GM18861 (cell line): ENCODE results near the gene MYL6.

Source experiments
- ATAC-seq: cut with Tn5 transposase; IDR thresholded peaks from one replicate; pipeline ENCODE4 v1.9.1; 2021; ENCODE audit not compliant: unreplicated experiment

MYL6 gene

DNA sequence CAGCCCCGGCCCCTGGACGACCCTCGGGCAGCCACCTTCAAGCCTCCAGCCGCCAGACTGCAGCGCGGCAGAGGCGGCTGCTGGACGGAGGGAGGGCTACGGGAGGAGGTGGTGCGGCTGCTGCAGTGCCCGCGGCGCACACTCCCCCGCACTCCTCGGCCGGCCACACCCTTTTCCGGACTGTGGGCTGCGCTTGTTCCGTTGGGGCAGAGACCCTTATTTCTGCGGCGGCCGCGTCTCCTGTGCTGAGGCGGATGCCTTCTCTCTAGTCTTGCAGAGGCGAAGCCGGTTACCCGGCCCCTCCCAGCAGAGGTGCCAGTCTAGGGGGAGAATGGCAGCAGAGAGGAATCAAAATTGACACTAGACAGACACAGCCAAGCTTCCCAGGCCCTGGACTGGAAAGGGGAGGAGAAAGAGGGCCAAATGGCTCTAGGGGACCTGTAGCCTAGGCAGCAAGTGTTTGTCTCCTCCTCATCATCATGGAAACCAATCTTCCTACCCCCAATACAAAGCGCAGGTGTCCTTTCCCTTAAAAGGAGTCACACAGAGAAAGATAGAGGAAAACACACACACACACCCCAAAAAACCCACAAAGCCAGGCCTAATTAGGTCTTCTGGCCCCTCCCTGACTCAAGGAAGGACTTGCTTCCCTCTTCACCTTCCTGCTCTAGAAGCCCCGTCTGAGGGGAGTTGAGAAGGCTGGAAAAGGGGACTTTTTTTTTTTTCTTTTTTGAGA lies 28.8 kb upstream of the MYL6 start:
- no peak for ATAC-seq

DNA sequence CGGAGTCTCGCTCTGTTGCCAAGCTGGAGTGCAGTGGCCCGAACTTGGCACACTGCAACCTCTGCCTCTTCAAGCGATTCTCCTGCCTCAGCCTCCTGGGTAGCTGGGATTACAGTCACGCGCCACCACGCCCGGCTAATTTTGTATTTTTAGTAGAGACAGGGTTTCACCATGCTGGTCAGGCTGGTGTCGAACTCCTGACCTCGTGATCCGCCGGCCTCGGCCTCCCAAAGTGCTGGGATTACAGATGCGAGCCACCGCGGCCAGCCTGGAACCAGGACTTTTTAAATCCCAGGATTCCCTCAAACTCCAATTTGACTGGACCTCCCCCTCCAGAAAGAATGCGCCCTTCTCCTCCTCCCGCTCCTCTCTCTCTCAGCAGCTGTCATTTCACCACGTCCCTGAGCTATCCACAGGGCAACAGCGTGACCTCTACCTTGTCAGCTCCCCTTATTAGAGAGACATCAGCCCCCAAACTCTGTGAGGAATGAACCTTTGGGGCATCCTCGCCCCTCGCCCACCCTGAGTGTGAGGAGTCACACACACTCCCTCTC lies 28.1 kb upstream of the MYL6 start:
- no peak for ATAC-seq

DNA sequence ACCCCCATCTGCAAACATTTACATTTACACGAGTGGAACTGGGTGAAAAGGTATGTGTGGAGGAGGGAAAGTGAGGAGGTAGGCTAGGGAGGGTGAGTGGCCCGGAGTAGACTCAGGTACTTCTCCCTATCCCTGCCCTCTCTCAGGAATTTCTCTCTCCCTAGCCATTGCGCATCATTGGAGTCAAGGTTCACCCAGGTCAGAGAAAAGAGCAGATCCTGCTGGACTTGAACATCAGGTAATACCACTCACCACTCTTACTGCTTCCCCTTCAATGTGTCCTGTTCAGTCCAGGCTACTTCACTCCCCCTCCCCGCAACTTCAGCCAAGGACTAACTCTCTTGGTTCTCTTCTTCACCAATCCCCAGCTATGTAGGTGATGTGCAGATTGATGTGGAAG lies 27.3 kb upstream of the MYL6 start:
- ATAC-seq = no peak

DNA sequence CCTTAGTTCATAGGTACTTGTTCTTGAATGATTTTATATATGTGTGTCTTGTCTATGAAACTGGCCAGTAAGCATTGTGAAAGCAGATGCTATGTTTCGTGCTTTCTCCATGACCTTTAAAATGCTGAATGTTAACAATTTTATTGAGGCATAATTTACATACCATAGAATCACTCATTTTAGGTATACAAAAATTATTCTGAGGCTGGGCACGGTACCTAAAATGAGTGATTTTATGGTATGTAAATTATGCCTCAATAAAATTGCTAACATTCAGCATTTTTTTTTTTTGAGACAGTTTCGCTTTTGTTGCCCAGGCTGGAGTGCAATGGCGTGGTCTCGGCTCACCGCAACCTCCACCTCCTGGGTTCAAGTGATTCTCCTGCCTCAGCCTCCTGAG lies 23.3 kb upstream of the MYL6 start:
- ATAC-seq = no peak

DNA sequence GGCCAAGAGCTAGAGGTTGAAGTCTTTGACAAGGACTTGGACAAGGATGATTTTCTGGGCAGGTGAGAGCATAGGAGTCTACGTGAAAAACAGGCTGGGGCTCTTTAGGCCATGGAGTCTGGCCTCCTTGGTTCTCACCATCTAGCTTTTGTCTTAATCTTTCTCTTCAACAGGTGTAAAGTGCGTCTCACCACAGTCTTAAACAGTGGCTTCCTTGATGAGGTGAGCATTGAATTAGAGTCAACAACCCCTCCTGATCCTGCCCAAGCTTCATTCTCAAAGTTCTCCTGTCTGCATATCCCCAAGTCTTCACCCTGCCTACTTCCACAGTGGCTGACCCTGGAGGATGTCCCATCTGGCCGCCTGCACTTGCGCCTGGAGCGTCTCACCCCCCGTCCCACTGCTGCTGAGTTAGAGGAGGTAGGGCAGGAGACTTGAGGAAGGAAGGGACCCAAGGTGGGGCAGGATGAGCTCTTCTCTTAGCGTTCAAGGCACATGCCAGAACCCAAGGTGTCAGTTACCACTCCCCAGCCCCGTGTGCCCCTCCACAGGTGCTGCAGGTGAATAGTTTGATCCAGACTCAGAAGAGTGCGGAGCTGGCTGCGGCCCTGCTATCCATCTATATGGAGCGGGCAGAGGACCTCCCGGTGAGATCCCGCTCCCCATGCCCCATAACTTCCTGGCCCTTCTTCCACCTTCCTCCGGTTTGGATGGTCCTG lies 20.1 kb upstream of the MYL6 start:
- no peak for ATAC-seq

DNA sequence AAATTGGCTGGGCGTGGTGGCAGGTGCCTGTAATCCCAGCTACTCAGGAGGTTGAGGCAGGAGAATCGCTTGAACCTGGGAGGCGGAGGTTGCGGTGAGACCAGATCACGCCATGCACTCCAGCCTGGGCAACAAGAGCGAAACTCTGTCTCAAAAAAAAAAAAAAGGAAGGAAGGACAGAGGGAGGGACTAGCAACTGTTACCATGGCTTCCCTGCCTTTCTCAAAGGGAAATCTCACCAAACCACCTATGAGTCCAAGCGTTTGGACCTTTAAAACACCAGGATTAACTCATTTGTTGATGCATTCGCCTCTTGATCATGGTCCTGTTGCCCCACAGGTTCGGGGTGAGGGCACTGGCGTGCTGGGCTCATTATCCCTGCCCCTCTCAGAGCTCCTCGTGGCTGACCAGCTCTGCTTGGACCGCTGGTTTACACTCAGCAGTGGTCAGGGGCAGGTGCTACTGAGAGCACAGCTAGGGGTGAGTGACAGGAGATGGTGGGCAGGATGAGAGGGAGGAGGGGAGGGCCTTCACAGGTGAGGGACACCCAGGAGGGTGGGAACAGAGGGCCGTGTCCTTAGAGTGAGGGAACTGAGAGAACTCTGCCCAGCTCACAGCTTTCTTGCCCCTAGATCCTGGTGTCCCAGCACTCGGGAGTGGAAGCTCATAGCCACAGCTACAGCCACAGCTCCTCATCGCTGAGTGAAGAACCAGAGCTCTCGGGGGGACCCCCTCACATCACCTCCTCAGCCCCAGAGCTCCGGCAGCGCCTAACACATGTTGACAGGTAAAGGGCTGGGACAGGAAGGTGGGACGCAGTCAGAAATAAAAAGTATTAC lies 16.0 kb upstream of the MYL6 start:
- no peak for ATAC-seq

DNA sequence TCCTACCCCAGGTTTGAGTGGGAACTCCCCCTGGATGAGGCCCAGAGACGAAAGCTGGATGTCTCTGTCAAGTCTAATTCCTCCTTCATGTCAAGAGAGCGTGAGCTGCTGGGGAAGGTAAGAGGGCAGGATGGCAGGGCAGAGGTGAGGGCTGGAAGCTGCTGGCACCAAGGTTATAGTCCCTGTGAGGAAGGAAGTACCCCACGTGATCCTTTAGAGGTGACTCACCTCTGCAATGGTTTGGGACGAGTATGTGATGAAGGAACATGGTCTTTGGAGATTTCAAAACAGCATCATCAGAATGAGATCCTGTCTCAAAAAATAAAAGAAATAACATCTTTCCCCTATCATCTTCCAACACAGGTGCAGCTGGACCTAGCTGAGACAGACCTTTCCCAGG lies 14.9 kb upstream of the MYL6 start:
- ATAC-seq = no peak

DNA sequence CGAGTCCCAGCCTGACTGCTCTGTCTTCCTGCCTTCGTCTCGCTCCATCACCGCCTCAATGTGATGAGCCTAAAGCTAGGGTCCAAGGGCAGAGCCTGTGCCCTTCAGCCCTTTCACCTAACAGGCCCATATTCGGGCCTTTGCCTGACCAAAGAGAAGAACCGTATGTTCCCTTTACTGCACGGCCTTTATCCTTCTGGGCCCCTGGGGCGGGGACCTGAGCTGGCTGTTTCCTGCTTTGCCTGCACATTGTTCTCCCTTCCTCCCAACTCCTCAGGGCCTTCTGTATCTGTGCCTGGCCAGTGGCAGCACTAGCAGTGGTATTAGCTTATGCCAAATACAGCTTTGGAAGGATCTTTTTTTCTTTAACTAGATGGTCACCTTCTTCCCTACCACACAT lies 14.3 kb upstream of the MYL6 start:
- no peak for ATAC-seq

DNA sequence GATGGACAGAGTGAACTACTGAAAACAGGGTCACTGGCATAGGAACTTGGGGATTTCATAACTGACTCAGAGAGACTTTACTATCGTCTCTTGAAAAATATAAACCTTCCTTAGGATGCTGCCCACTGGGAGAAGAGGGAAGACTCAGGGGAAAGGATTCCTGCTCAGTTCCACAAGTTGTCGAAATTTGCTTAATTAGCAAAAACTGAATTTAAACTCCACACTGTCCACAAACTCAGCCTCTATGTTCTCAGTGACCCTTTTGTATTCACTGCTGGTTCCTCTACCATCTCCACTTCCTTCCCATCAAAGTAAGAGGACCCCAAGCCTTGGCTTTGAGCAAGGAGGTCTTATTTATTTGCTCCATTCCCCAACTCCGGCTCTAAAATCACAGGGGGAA lies 12.9 kb upstream of the MYL6 start:
- ATAC-seq = no peak

DNA sequence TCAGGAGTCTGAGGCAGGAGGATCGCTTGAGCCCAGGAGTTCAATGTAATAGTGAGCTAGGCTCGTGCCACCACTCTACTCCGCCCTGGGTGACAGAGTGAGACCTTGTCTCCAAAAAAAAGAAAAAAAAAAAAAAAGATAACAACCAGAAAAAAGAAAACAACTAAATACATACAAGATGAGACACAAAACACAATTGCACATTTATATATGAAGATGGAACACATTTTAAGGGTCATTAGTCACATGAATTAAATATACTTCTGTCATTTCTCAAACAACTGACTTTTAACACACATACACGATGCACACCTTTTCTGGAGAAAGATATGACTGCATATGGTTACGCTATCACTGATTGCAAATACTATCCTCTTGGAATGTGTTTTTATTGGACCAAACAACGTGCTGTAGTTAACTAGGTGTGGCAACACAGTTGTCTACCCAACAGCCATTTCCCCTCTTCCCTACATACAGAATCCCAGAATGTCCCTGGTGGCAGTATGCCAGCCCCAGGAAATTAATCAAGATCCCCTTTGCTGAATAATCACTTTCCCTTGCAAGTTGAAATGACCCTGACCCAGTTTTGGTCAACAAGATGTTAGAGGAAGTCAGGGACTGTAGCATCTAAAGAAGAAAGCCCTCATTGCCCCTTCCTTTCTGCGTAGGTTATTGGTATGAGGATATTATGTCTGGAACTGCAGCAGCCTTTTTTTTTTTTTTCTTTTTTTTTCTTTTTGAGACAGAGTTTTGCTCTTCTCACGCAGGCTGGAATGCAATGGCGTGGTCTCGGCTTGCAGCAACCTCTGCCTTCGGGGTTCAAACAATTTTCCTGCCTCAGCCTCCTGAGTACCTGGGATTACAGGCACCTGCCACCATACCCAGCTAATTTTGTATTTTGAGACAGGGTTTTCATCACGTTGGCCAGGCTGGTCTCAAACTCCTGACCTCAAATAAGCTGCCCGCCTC lies 11.4 kb upstream of the MYL6 start:
- ATAC-seq = no peak

DNA sequence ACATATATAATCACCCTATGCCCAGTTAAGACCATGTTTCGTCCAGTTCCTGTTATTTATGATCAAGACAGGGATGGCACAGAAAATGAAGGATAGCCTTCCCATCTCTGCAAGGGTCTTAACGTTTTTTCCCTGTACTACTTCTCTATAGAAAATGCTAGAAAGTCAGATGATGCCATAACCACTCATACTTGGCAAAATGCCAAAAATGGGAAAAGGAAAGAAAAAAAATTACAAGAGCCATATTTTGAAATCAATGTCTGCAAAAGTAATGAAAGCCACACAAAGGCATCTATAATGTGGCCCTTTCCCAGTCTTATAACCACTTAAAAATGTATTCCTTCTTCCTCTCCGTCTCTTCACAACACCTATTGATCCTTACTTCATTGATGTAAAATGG lies 7.6 kb upstream of the MYL6 start:
- no peak for ATAC-seq

DNA sequence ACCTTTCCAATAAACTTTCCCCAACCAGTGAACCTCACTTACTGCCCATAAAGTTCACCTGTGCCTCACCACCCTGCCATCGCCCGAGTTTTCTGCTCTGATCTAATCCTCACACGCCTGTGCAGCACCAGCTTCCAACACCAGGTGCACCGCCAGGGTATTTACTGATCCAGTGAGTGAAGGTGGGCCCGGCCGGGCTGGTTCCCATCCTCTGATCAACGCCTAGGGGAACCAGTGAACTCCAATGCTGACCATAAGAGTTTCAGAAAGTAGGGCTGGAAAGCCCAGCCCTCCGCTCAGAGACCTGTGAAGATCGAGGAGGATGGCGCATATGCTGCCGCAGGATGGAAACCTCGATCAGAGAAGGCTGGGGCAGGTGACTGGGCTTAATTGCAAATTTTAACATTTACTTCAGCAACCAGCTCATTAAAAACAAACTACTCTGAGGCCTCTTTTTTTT lies 6.5 kb upstream of the MYL6 start:
- peak; percentile 45 for ATAC-seq

DNA sequence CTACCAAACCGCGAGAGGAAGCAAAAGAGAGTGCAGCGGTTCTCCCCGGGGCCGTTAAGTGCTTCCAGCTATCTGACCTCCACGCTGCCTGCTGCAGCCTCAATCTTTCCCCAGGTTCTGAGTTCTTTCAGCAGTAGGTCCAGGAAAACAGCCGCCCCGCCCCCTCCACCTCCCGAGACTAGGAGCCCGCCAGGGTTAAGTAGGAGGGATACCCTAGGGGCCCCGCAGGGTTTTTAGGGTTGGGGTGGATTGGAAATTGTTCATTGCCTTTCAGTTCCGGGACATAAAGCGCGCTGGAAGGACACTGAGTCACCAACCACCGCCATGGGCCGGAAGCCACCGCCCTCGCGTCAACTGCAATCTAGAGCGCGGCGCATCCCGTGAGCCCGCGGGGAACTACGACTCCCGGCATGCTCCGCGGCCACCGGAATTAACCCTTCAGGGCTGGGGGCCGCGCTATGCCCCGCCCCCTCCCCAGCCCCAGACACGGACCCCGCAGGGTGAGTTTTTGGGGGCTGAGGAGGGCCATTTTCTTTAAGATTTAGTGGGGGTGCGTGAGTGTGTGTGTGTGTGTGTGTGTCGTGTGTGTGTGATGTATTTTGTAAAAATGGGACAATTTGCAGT lies 5.9 kb upstream of the MYL6 start, which contains the start of gene MYL6B:
Gene MYL6B (plus strand): TSS at position 456 of the 624 bp plus-strand sequence. CDS start 1,332 bp downstream, outside the sequence.
- peak; percentile 83 for ATAC-seq

DNA sequence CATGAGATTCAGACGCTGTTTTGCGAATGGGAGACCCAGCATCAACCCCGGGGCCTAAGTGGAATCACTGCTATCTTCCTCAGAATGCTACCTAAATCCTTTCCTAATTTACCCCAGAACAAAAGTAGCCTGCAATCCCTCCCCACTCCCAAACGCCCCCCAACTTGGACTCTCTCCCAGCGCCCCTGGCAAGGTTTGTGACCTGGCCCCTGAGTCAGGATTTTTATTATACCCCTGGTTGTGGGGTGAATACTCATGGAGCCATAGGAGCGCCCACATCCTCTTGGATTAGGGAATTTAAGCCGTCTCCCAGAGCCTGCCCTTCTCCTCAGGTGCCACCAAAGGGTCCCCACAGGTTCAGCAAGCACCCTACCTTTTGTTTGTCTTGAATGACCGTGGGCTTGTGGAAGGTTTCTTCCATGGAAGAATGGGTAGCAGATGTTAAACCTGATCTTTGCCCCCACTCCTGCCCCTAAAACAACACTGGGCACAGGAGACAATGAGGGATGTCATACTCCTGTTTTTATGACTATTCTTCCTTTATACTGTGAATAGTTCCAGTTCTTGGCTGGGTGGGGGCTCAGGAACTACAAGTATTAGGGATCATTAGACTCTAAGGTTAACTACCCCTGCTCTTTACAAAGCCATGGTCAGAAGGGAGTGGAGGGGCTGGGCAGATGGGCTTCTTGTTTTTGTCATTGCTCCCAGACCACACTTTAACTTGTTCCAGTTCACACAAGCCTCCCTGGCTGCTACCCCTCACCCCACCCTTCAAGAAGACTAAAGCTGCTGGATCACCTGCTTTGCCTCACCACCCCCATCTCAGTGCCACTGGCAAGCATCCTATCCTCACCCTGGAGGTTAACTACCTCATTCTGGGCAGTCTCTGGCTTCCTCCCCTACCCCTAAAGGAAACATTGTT lies 5.1 kb upstream of the MYL6 start:
- no peak for ATAC-seq

DNA sequence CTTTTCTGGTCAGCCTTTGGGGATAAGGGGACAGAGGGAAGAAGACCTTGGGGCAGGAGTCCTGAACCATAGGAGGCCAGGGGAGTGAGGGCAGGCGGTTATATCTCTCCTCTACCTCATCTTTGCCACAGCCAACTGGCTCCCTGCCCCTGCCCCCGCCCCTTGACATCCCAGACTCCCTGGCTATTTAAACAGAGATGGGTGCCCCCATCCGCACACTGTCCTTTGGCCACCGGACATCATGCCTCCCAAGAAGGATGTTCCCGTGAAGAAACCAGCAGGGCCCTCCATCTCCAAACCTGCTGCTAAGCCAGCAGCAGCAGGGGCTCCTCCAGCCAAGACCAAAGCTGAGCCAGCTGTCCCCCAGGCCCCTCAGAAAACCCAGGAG lies 4.5 kb upstream of the MYL6 start:
- no peak for ATAC-seq

DNA sequence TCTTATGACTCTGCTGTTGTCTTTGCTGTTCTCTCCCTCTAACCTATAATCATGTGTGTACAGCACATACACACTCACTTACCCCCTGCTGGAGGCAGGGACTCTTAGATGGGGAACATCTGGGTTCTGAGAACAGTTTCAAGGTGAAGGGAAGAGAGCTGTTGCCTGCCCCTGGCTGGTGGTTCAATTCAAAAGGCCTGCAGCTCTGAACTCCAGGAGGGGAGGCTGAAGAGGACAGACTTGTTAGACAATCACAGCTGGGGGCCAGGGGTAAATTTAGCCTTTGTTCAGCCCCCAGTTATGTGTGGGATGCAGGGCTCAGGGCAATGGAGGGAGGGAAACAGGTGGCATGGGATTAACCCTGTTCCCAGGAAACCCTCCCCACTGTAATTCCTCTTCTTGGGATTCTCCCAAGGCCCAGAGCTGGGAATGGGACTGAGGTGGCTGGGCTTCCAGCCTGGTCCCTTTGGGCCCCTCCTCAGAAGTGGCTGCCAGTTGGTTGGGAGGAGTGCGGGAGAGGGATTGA lies 3.9 kb upstream of the MYL6 start:
- ATAC-seq = no peak

DNA sequence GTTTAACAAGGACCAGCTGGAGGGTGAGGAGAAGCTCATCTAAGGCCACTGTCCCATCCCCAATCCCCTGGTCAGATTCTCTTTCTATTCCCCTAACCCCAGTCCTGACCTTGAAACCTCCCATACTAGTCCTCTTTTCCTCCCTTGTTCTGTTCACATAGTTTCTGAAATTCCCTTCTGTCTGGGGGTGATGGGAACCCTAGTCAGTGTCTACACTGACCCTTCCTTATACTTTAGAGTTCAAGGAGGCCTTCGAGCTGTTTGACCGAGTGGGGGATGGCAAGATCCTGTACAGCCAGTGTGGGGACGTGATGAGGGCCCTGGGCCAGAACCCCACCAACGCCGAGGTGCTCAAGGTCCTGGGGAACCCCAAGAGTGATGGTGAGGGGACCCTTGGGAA lies 3.3 kb upstream of the MYL6 start:
- ATAC-seq = no peak

DNA sequence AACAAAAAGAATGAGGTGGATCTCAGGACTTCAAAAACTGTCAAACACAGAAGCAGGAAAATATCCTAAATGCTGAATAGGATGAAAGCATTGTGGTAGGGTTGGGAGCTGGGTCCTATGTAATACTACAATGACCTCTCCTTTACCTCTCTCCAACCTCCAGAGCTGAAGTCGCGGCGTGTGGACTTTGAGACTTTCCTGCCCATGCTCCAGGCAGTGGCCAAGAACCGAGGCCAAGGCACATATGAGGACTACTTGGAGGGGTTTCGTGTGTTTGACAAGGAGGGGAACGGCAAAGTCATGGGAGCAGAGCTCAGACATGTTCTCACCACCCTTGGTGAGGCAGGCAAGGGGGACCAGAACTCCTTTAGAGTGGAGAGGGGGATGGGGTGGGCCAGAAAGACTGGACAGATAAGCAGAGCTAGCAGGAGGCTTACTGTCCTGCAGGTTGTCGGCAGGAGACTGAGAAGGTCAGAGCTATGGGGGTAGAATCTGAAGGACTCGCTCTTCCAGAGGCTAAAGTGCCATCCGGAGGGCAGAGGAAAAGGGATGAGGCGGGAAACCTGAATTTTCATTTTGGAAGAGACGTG lies 2.8 kb upstream of the MYL6 start:
- no peak for ATAC-seq
